NCI-H187 (cell line): ENCODE results near the gene ATP13A4.

Source experiments
- DNase-seq, 2 experiments: peaks; one replicate each; lab custom pipeline; 2025; lab: John Stamatoyannopoulos, UW

Gene ATP13A4

DNA sequence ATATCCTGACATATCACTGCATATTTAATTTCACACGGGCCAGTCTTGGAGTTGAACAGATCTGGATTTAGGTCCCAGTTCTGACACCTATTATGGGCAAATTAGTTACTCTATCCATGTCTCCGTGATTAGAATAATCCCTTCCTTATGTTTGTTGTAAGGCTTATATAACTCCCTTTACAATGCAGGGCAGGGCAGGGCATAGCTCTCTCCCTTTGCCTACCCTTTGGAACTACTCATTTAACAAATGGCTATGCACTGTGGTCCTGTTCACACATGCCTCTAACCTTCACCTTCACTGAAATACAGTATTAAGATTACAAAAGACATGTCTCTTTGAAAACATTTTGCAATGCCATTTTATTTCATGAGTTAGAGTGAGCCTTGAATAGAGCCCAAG is 151.4 kb downstream of the ATP13A4 start:
- DNase-seq, result no peak

GRCh38 chr3:193400304-193400703 is 154.4 kb downstream of the ATP13A4 start:
- DNase-seq, result no peak

DNA sequence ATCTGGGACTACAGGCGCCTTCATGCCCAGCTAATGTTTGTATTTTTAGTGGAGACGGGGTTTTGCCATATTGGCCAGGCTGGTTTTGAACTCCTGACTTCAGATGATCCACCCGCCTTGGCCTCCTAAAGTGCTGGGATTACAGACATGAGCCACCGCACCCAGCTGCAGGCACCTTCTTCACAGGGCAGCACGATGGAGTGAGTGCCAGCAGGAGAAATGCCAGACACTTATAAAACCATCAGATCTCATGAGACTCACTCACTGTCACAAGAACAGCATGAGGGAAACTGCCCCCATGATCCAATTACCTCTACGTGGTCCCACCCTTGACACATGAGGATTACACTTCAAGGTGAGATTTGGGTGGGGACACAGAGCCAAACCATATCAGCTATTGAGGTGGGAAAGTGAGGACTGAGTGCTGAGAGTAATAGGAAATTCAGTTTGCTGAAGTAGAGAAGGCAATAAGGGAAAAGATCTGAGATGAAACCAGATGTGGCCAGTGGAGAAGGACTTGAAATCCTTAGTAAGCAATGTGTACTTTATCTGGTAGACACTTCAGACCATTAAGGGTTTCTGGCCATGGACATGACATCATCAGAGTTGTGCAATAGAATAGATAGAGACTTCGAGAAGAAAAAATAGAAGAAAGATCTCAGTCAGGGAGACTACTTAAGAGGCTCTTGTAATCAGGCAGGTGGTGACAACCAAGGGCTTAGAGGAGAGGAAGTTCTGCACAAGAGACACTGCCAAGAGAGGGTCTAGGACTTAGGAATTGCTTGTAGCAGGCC is 158.0 kb downstream of the ATP13A4 start:
- no peak for DNase-seq

DNA sequence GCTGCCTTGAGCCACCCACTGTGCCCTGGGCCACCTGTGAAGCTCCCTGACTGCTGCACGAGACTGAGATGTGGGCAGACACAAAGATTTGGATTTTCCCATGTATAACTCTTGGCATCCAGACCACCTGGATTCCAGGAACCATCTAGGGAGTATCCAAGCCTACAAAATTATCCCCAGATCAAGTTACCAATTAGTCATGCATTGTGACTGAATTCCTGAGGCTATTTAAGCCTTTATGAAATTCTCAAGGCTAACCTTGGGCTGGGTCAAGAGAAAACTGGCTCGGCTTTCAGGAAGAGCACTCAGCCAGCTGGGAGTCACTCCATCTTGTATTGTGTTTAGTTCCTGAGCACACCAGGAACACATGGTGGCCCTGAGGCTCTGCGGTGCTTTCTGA is 162.8 kb downstream of the ATP13A4 start:
- no peak for DNase-seq

GRCh38 chr3:193389335-193389734 is 165.4 kb downstream of the ATP13A4 start:
- DNase-seq, result no peak

DNA sequence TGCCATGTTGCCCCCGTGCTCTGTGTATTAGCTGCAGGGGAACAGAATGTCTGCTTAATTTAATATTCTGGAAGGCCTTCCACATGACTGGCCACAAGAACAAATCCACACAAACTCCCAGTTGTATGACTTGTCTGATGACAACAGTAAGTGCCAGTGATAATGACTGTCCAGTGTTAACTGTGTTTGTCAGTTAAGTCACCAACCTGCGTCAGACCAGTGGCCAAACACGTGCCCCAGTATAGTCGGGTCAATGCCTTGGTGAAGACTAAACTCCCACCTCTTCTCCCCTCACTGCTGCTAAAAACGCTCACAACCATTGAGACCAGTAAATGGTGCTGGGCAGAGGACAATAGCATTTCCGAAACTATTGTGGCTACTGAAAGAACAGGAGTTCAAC is 166.3 kb downstream of the ATP13A4 start:
- no peak for DNase-seq

- no peak for DNase-seq
Measured at GRCh38 chr3:193387596-193387995, 167.1 kb downstream of the ATP13A4 start.

DNA sequence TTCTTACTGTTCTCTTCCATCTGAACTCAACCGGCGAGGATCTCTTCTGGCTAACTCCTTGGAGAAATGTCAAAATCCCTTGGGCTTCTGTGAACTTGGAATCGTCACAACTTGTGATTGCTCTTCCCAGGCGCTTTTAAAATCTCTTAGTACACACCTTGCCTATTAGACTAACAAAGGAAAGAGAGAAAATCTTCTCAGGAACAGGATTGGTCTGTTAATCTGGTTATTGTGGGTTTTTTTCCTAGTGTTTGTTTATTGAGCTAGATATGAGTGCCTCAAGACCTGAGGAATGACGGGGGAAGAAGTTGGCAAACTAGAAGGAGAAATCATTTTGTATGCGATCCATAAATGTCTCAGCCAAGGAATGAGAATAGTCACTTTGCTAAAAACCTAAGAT is 176.0 kb downstream of the ATP13A4 start, which contains the start of gene ATP13A5:
Gene ATP13A5 (minus strand): TSS at position 48 of the 400 bp plus-strand sequence. CDS start 28 bp downstream, at position 20.
- DNase-seq, result no peak

- no peak for DNase-seq
Measured at GRCh38 chr3:193377591-193377990, 177.1 kb downstream of the ATP13A4 start.

DNA sequence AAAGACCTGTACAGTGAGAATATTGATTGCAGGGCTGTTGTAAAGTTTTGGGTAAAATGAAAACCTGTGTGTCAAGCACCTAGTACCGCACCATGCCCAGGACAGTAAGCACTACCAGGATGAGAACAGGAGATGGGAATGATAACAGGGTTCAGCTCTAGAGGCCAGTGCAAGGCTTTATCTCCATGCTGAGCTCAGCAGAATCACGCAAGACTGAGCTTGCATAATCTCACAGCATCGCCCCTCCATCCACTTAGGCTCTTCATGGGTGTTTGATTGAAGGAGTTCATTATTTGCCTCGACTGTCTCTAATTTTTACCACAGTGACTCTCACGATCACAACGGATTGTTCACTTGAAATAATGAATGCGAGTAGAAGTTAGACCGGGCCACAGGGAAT is 179.1 kb downstream of the ATP13A4 start:
- DNase-seq, result no peak

DNA sequence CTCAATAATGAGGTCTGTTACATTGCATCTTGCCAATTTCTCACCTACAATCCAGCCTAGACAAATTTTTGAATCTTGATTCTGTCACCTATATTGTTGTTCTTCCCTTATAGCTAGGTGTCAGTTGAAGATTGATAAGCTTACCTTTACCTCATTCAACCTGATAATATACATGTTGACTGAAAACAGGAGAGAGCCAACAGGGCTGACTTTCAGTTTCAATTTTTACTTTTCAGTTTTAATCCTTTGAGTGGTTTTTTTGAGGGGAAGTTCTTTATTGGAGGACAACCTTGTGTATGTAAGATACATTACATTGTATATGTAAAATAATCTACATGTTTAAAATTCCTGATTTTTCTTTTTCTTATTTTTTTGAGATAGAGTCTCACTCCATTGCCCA is 181.9 kb downstream of the ATP13A4 start:
- DNase-seq, result no peak

DNA sequence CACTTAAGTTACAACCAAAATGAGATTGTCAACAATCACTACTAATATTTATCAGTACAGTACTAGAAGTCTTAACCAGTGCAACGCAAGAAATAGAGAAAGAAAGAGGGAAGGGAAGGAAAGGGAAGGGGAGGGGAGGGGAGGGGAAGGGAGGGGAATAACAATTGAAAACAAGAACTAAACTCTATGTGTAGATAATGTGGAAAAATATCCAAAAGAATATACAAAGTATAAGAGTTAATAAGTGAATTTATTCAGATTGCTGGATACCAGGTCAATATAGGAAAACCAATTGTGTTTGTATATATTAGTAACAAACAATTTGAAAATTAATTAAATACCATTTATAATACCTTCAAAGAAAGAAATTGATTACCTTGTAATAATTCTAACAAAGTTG is 186.8 kb downstream of the ATP13A4 start:
- no peak for DNase-seq

DNA sequence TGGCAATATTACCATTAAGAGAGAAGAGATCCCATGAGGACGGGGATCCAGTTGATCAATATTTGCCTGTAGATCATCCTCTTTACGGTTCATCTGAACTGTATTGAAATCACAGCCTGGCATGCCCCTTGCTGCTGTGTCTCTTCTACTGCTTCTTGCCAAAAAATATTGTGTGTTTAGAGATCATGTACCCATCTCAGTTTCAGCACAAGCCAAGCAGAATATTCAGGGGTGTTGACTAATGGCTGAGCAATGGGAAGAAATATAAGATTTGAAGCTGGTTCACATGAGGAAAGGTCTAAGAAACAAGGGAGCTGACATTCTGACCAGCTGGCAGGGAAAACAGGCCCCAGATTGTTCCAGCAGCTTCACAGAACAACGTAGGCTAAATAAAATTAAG is 197.4 kb downstream of the ATP13A4 start:
- DNase-seq, result no peak

DNA sequence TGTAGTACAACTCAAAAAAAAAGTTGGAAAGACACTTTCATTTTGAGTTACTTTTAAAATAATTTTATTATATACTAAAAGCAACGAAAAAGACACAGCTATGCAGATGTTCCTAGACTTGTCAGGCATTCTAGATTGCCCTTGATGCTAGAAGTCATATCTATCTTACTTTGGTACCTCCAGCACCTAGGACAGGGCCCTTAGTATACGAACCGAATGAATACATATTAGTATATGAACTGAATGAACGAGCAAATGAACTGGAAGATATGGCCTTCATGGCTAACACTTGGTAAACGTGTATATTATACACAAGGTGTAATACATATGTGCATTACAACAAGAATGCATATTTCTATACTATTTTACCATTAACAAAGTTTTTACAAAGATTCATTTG is 200.3 kb downstream of the ATP13A4 start:
- DNase-seq, result no peak
